Stimulated activated CD8-positive, alpha-beta memory T cell treated with anti-CD3 and anti-CD28 coated beads, Interleukin-4, amount 100 ng/mL, for 24 hours (primary cell): ENCODE results near the gene NELFA.

Experiments used
- DNase-seq: peaks from one replicate; pipeline ENCODE4 v3.0.0-alpha.2; 2020; ENCODE audit warnings: low read depth

NELFA gene

GRCh38 chr4:2008921-2009650 lies at the start of gene NELFA:
TSS of gene NELFA (minus strand) at chr4:2008974. CDS start at chr4:2008959, 15 bp downstream.
- DNase-seq: peak; percentile 87

- DNase-seq: no peak
Observed at GRCh38 chr4:2057382-2058065, 48.8 kb upstream of the NELFA start.

- DNase-seq: no peak
Observed at GRCh38 chr4:2054217-2054616, 45.4 kb upstream of the NELFA start.

- no peak for DNase-seq
Observed at GRCh38 chr4:2051086-2051485, 42.3 kb upstream of the NELFA start.

- no peak for DNase-seq
Observed at GRCh38 chr4:2049811-2050210, 41.0 kb upstream of the NELFA start.

GRCh38 chr4:2049381-2049780 lies 40.6 kb upstream of the NELFA start:
- no peak for DNase-seq

GRCh38 chr4:2048831-2049230 lies 40.1 kb upstream of the NELFA start:
- DNase-seq: no peak

GRCh38 chr4:2047781-2048581 lies 39.2 kb upstream of the NELFA start:
- no peak for DNase-seq

GRCh38 chr4:2047031-2047660 lies 38.4 kb upstream of the NELFA start:
- no peak for DNase-seq

GRCh38 chr4:2046031-2046961 lies 37.5 kb upstream of the NELFA start:
- DNase-seq: no peak

- no peak for DNase-seq
Observed at GRCh38 chr4:2045518-2045951, 36.8 kb upstream of the NELFA start.

- DNase-seq: no peak
Observed at GRCh38 chr4:2044542-2045517, 36.1 kb upstream of the NELFA start.

GRCh38 chr4:2044119-2044485 lies 35.3 kb upstream of the NELFA start:
- DNase-seq: no peak

- DNase-seq: no peak
Observed at GRCh38 chr4:2043396-2044118, 34.8 kb upstream of the NELFA start.

- DNase-seq: no peak
Observed at GRCh38 chr4:2042947-2043395, 34.2 kb upstream of the NELFA start.

GRCh38 chr4:2042204-2042946 lies 33.6 kb upstream of the NELFA start:
- DNase-seq: no peak

- DNase-seq: peak; percentile 82
Observed at GRCh38 chr4:2041239-2042130, 32.7 kb upstream of the NELFA start.
